Endothelial cell of umbilical vein (primary cell): ENCODE data around the gene MAP10. TPM values are rescaled to one million over a fixed set of nuclear protein-coding genes. Genes with fewer than 3 reads are reported as not detected.

Source experiments
- BruUV-seq: library from RNA; stranded (reverse); fragments of 400-500 nt; replicated peaks from 2 replicates; lab custom pipeline; 2021; lab: Mats Ljungman, UMichigan
- CTCF ChIA-PET: fragments of 300-600, 350-600 bp; sonication (Branson Sonifier 250); formaldehyde crosslinking; loops from one replicate; lab custom pipeline; 2021; ENCODE audit warnings: antibody characterized with exemption, inconsistent platforms; lab: Charles Lee
- POLR2A ChIA-PET: fragments of 300-600, 350-600 bp; sonication (Branson Sonifier 250); formaldehyde crosslinking; loops from one replicate; lab custom pipeline; 2021; ENCODE audit warnings: antibody characterized with exemption, inconsistent platforms; lab: Charles Lee
- DNase-seq: peaks from one replicate; pipeline ENCODE4 v3.0.0-alpha.2; 2011; ENCODE audit warnings: low read depth, low spot score
- FAIRE-seq: peaks from 2 replicates; lab custom pipeline; 2011; peaks lifted over from hg19 to GRCh38; lab: Jason Lieb, UNC
- H2AFZ ChIP-seq: 2 replicates; pipeline ENCODE4 v1.6.0; 2012; ENCODE audit warnings: low read depth, low read length, control low read depth, inconsistent platforms
- H3K27ac ChIP-seq: 2 replicates; pipeline ENCODE4 v1.5.1; 2011; ENCODE audit warnings: low read depth, mild to moderate bottlenecking, control low read depth, low read length, moderate library complexity; ENCODE audit not compliant: insufficient read depth
- H3K27me3 ChIP-seq, 2 experiments: 2 replicates each; pipeline versions ENCODE4 v1.6.0 to v1.6.1; 2011; ENCODE audit warnings: low read length in 2 of 2, mixed read lengths in 1 of 2; ENCODE audit not compliant: control insufficient read depth in 2 of 2, insufficient read depth in 2 of 2
- H3K36me3 ChIP-seq, 2 experiments: 2 replicates in 1 of 2; 3 replicates in 1 of 2; pipeline ENCODE4 v1.5.1; 2011; ENCODE audit warnings: low read length in 2 of 2, mild to moderate bottlenecking in 1 of 2, moderate library complexity in 1 of 2; ENCODE audit not compliant: control insufficient read depth in 2 of 2, insufficient read depth in 2 of 2; ENCODE audit errors: extremely low read depth in 1 of 2
- H3K4me1 ChIP-seq: 3 replicates; pipeline ENCODE4 v1.5.1; 2011; ENCODE audit warnings: mild to moderate bottlenecking, low read length; ENCODE audit not compliant: control insufficient read depth, insufficient read depth; ENCODE audit errors: extremely low read depth
- H3K4me2 ChIP-seq: 2 replicates; pipeline ENCODE4 v1.6.1; 2011; ENCODE audit warnings: low read length, control low read depth, mixed read lengths; ENCODE audit not compliant: insufficient read depth
- H3K4me3 ChIP-seq, 3 experiments: fragments of 200-600 bp in 1 of 3; sonication (generic), shearing (Covaris generic) in 1 of 3; replicated peaks in 1 of 3; 2 replicates each; pipeline ENCODE4 v1.5.1; 2011 to 2016; ENCODE audit warnings: control low read depth in 3 of 3, low read length in 3 of 3, mild to moderate bottlenecking in 2 of 3, inconsistent platforms in 1 of 3, low read depth in 1 of 3, moderate library complexity in 1 of 3; ENCODE audit not compliant: insufficient read depth in 1 of 3
- H3K79me2 ChIP-seq: 2 replicates; pipeline ENCODE4 v1.6.0; 2012; ENCODE audit warnings: low read length, inconsistent platforms; ENCODE audit not compliant: control insufficient read depth, insufficient read depth
- H3K9ac ChIP-seq: replicated peaks from 2 replicates; pipeline ENCODE3; 2011; ENCODE audit warnings: low read length, control low read depth; ENCODE audit not compliant: insufficient read depth; ENCODE audit errors: extremely low read depth
- H3K9me1 ChIP-seq: replicated peaks from 3 replicates; pipeline ENCODE4 v1.6.0; 2011; ENCODE audit warnings: mild to moderate bottlenecking, low read length; ENCODE audit not compliant: control insufficient read depth, insufficient read depth; ENCODE audit errors: extremely low read depth
- H3K9me3 ChIP-seq: replicated peaks from 2 replicates; pipeline ENCODE4 v1.5.1; 2012; ENCODE audit warnings: low read length, inconsistent platforms; ENCODE audit not compliant: control insufficient read depth, insufficient read depth
- H4K20me1 ChIP-seq: replicated peaks from 2 replicates; pipeline ENCODE3; 2011; ENCODE audit warnings: mild to moderate bottlenecking, low read length; ENCODE audit not compliant: control insufficient read depth, insufficient read depth; ENCODE audit errors: extremely low read depth
- EZH2 ChIP-seq: IDR thresholded peaks from 2 replicates; pipeline ENCODE4 v1.6.1; 2012; ENCODE audit warnings: borderline replicate concordance, low read depth, mild to moderate bottlenecking, moderate library complexity, low read length, inconsistent platforms; ENCODE audit not compliant: severe bottlenecking
- FOS ChIP-seq: IDR thresholded peaks from 2 replicates; pipeline ENCODE4 v1.6.1; 2011; ENCODE audit warnings: mild to moderate bottlenecking, low read length, moderate library complexity, borderline replicate concordance; ENCODE audit not compliant: insufficient read depth
- GATA2 ChIP-seq: IDR thresholded peaks from 2 replicates; pipeline ENCODE4 v1.7.0; 2011; ENCODE audit warnings: low read depth, mild to moderate bottlenecking, moderate library complexity, mixed read lengths, low read length; ENCODE audit not compliant: insufficient read length, insufficient read depth
- JUN ChIP-seq: IDR thresholded peaks from 2 replicates; pipeline ENCODE4 v1.6.1; 2011; ENCODE audit warnings: borderline replicate concordance, low read depth; ENCODE audit not compliant: insufficient read length, insufficient read depth
- MAX ChIP-seq: IDR thresholded peaks from 2 replicates; pipeline ENCODE4 v1.6.1; 2011; ENCODE audit not compliant: insufficient read depth, insufficient read length
- MYC ChIP-seq: IDR thresholded peaks from one replicate; pipeline ENCODE4 v1.6.1; 2011; ENCODE audit warnings: mild to moderate bottlenecking, low read depth, low read length
- POLR2A ChIP-seq: IDR thresholded peaks from 2 replicates; pipeline ENCODE4 v1.6.1; 2012; ENCODE audit warnings: low read depth, mild to moderate bottlenecking, control low read depth, low read length
- POLR2AphosphoS5 ChIP-seq: IDR thresholded peaks from 2 replicates; pipeline ENCODE4 v1.6.1; 2012; ENCODE audit warnings: low read depth, mild to moderate bottlenecking, control low read depth, low read length, moderate library complexity; ENCODE audit not compliant: insufficient read depth
- dilution Hi-C: fragments of 300-500 bp; cut with MboI; formaldehyde crosslinking; loops from one replicate; pipeline ENCODE4 v1.15.0; 2019; ENCODE audit warnings: low sequenced_read_pairs; ENCODE audit not compliant: extremely low pct_ligation_motif_present
- intact Hi-C: fragments of 100-400 bp; cut with micrococcal nuclease; formaldehyde crosslinking; loops from one replicate; pipeline ENCODE4 v1.10.0; 2022
- polyA plus RNA-seq, 4 experiments: library from polyadenylated mRNA; depleted of rRNA in 3 of 4; stranded (reverse) in 3 of 4; unstranded in 1 of 4; fragments of >200 nt; gene quantifications; 2 replicates each; pipeline versions ENCODE4 v1.2.1 to v1.2.3, GENCODE V29; 2011 to 2012; ENCODE audit warnings: missing spikeins in 1 of 4
- total RNA-seq: library from RNA; stranded (reverse); gene quantifications from 2 replicates; pipeline ENCODE4 v1.2.3, GENCODE V29; 2021
- TF ChIP-seq, protein P1 (sequence below), 2 donors: IDR thresholded peaks; 1 replicate in 1 of 2; 2 replicates in 1 of 2; pipeline ENCODE4 v1.5.1; 2011; ENCODE audit warnings: low read length in 2 of 2, mild to moderate bottlenecking in 2 of 2, moderate library complexity in 2 of 2, control low read depth in 1 of 2, inconsistent platforms in 1 of 2, low read depth in 1 of 2; ENCODE audit not compliant: insufficient read depth in 1 of 2; ENCODE audit errors: extremely low read depth in 1 of 2

MAP10 gene
- total and polyA plus RNA-seq, 2 donors (not counting 3 experiments of a cell fraction or from before 2014, with no cell fraction given): 0.88 to 2.0 TPM

DNA sequence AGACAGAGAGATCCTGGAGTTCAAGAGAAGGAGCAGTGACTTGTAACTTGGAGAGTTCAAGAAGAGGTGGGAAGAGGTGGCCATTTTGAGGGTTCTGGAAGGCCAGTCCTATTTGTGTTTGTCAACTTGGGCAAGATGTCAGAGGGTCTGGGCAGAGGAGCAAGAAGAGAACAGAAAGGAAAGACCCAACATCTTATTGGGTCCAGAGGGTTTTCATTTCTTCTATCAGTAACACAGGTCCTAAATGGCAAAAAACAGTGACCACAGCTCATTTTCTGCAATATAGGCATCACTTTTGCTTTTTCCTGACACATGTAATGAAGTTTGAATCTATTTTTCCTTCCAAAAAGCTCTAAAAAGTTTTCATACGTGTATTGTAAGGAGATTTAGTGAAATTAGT is 38.3 kb upstream of the MAP10 start:
- Histone ChIP-seq H3K79me2 (no peaks in the 10 kb centered on the region), H3K9ac (no peak overlapping the region), H3K4me1 (no peaks in the 10 kb centered on the region), H3K27ac (no peak overlapping the region), H2AFZ (no peak overlapping the region), H3K27me3 (no peaks in the 10 kb centered on the region), H3K4me3 (no peak overlapping the region), H4K20me1 (no peaks in the 10 kb centered on the region), H3K9me1 (no peaks in the 10 kb centered on the region), H3K4me2 (no peak overlapping the region), H3K9me3 (no peaks in the 10 kb centered on the region), H3K36me3 (no peaks in the 10 kb centered on the region)
- dilution Hi-C loops: no loop called here
- DNase-seq: no peak
- FAIRE-seq: no peak
- TF ChIP-seq POLR2AphosphoS5 (no peak), JUN (no peak), GATA2 (no peak), POLR2A (no peak), FOS (no peak), MAX (no peak), EZH2 (no peak), MYC (no peak)
- TF ChIP-seq, protein P1, sequence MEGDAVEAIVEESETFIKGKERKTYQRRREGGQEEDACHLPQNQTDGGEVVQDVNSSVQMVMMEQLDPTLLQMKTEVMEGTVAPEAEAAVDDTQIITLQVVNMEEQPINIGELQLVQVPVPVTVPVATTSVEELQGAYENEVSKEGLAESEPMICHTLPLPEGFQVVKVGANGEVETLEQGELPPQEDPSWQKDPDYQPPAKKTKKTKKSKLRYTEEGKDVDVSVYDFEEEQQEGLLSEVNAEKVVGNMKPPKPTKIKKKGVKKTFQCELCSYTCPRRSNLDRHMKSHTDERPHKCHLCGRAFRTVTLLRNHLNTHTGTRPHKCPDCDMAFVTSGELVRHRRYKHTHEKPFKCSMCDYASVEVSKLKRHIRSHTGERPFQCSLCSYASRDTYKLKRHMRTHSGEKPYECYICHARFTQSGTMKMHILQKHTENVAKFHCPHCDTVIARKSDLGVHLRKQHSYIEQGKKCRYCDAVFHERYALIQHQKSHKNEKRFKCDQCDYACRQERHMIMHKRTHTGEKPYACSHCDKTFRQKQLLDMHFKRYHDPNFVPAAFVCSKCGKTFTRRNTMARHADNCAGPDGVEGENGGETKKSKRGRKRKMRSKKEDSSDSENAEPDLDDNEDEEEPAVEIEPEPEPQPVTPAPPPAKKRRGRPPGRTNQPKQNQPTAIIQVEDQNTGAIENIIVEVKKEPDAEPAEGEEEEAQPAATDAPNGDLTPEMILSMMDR (IDR thresholded peaks at IDR 0.05; ENCODE audit: extremely low read depth in 1 of 2, insufficient read depth in 1 of 2, low read depth in 1 of 2, low read length in 2 of 2): no peak
- BruUV-seq: no TSS peak
- CTCF ChIA-PET: interaction anchor here (1.2 kb wide), 1 partner anchor 113 kb away, joined by 3 read pairs; no protein-coding TSS in a partner anchor
- intact Hi-C loops: no loop called here
- POLR2A ChIA-PET: no interaction called here
